ENCODE measurements around the gene SRY. TPM values are rescaled to one million over a fixed set of nuclear protein-coding genes. Genes with fewer than 3 reads are reported as not detected.
"Not testable (repeated sequence)": the region's sequence is repeated elsewhere in the genome, so short reads cannot be mapped to it uniquely, and the experiment has no call there.

Gene SRY
- total RNA-seq, 2 donors from 2014 or later, result 14.4 TPM; not detected in 1

DNA sequence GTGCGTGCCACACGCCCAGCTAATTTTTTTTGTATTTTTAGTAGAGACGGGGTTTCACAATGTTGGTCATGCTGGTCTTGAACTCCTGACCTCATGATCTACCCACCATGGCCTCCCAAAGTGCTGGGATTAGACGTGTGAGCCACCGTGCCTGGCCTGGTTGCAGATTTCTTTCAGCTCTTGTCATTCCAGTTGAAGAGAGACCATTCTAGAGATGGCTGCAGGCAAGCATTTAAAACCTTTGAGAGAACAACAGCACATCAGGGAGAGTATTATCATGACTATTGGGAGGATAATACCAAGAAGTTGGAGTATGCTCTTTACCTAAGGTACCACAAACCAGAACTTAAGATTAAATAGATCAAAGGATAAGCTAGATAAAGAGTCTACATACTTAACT, 41.0 kb upstream of the SRY start:
- H3K9me3 ChIP-seq (ENCODE audit: control insufficient read depth, low read length), result no peaks in the 10 kb centered on the region
- no peaks in the 10 kb centered on the region for H3K4me1 ChIP-seq (ENCODE audit: control insufficient read depth, insufficient read depth, low read length)
- no peaks in the 10 kb centered on the region for H3K9me3 Mint-ChIP-seq
- TF ChIP-seq, protein P1, sequence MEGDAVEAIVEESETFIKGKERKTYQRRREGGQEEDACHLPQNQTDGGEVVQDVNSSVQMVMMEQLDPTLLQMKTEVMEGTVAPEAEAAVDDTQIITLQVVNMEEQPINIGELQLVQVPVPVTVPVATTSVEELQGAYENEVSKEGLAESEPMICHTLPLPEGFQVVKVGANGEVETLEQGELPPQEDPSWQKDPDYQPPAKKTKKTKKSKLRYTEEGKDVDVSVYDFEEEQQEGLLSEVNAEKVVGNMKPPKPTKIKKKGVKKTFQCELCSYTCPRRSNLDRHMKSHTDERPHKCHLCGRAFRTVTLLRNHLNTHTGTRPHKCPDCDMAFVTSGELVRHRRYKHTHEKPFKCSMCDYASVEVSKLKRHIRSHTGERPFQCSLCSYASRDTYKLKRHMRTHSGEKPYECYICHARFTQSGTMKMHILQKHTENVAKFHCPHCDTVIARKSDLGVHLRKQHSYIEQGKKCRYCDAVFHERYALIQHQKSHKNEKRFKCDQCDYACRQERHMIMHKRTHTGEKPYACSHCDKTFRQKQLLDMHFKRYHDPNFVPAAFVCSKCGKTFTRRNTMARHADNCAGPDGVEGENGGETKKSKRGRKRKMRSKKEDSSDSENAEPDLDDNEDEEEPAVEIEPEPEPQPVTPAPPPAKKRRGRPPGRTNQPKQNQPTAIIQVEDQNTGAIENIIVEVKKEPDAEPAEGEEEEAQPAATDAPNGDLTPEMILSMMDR (conservative IDR thresholded peaks at IDR 0.05), result no peak
- no peak for DNase-seq
- no peak overlapping the region for H3K27ac ChIP-seq (ENCODE audit: low read depth, low read length)
- WGBS, 2 experiments (ENCODE audit: insufficient coverage in 1 of 2, insufficient read length in 1 of 2), result 83% methylated on average over 5 of the region's 5 CpGs; no CpG with 5 or more reads in 1 of the 2 experiments
- H3K27me3 ChIP-seq (ENCODE audit: control insufficient read depth, insufficient read depth, low read length, poor library complexity, severe bottlenecking), result no peaks in the 10 kb centered on the region
- no peaks in the 10 kb centered on the region for H3K27me3 Mint-ChIP-seq (ENCODE audit: insufficient read depth)
- no peak overlapping the region for H3K4me3 Mint-ChIP-seq
- H3K9ac ChIP-seq (ENCODE audit: extremely low read depth, low read length, poor library complexity, severe bottlenecking), result no peak overlapping the region
- H3K36me3 Mint-ChIP-seq (ENCODE audit: low read depth), result no peaks in the 10 kb centered on the region
- no peak overlapping the region for H3K4me3 ChIP-seq (ENCODE audit: low read length)
- no peaks in the 10 kb centered on the region for H3K36me3 ChIP-seq (ENCODE audit: control insufficient read depth, insufficient read depth, low read length)
- H3K27ac Mint-ChIP-seq, result no peak overlapping the region
- no peaks in the 10 kb centered on the region for H3K4me1 Mint-ChIP-seq

DNA sequence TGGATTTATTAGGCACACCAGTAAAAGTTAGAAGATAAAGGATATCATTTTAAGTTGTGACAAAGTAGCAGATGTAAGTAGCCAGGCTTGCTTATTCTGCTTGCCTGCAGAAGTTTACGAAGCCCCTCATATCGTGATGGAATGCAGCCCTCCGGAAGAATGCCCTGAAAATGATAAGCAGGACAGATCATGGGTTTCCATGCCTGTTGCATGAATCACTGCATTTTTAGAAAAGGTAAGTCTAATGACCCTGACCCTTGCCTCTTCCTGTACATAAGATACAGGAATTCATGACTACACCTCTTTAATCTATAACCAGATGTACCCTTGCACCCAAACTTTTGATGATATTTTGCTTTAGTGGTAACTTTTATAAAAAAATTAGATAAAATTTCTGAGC, 37.0 kb upstream of the SRY start:
- Mint-ChIP-seq H3K4me1 (no peaks in the 10 kb centered on the region), H3K27ac (no peak overlapping the region), H3K4me3 (no peak overlapping the region), H3K36me3 (ENCODE audit: low read depth) (no peaks in the 10 kb centered on the region), H3K27me3 (ENCODE audit: insufficient read depth) (no peaks in the 10 kb centered on the region), H3K9me3 (no peaks in the 10 kb centered on the region)
- Histone ChIP-seq H3K36me3 (ENCODE audit: control insufficient read depth, insufficient read depth, low read length) (no peaks in the 10 kb centered on the region), H3K27ac (ENCODE audit: low read depth, low read length) (no peak overlapping the region), H3K9me3 (ENCODE audit: control insufficient read depth, low read length) (no peaks in the 10 kb centered on the region), H3K9ac (ENCODE audit: extremely low read depth, low read length, poor library complexity, severe bottlenecking) (no peak overlapping the region), H3K4me3 (ENCODE audit: low read length) (no peak overlapping the region), H3K27me3 (ENCODE audit: control insufficient read depth, insufficient read depth, low read length, poor library complexity, severe bottlenecking) (no peaks in the 10 kb centered on the region), H3K4me1 (ENCODE audit: control insufficient read depth, insufficient read depth, low read length) (no peaks in the 10 kb centered on the region)
- TF ChIP-seq, protein P1 (conservative IDR thresholded peaks at IDR 0.05), result no peak
- WGBS, 2 experiments (ENCODE audit: insufficient coverage in 1 of 2, insufficient read length in 1 of 2), result 83 to 100% methylated on average over 1 to 3 of the region's 3 CpGs
- DNase-seq, result no peak

DNA sequence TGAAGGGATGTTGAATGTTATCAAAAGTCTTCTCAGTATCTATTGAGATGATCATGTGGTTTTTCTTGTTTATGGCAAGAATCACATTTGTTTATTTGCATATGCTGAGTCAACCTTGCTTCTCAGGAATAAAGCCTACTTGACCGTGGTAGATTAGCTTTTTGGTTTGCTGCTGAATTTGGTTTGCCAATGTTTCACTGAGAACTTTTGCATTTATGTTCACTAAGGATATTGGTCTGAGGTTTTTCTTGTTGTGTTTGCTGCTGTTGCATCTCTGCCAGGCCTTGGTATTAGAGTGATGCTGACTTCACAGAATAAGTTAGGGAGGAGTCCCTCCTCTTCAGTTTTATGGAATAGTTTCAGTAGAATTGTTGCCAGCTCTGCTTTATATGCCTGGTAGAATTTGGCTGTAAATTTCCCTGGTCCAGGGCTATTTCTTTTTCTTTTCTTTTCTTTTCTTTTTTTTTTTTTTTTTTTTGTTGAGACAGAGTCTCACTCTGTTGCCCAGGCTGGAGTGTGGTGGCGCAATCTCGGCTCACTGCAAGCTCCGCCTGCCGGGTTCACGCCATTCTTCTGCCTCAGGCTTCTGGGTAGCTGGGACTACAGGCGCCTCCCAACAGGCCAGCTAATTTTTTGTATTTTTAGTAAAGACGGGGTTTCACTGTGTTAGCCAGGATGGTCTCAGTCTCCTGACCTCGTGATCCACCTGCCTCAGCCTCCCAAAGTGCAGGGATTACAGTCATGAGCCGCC, 29.8 kb upstream of the SRY start:
- 99 to 100% methylated on average over 5 to 10 of the region's 10 CpGs for WGBS, 2 experiments (ENCODE audit: insufficient coverage in 1 of 2, insufficient read length in 1 of 2)
- not testable (repeated sequence) for H3K36me3 ChIP-seq (ENCODE audit: control insufficient read depth, insufficient read depth, low read length); H3K27ac Mint-ChIP-seq; DNase-seq; H3K4me3 ChIP-seq (ENCODE audit: low read length); H3K4me3 Mint-ChIP-seq; H3K9me3 ChIP-seq (ENCODE audit: control insufficient read depth, low read length); H3K27ac ChIP-seq (ENCODE audit: low read depth, low read length); H3K9me3 Mint-ChIP-seq; H3K27me3 Mint-ChIP-seq (ENCODE audit: insufficient read depth); H3K4me1 Mint-ChIP-seq; H3K27me3 ChIP-seq (ENCODE audit: control insufficient read depth, insufficient read depth, low read length, poor library complexity, severe bottlenecking); H3K4me1 ChIP-seq (ENCODE audit: control insufficient read depth, insufficient read depth, low read length); H3K9ac ChIP-seq (ENCODE audit: extremely low read depth, low read length, poor library complexity, severe bottlenecking); H3K36me3 Mint-ChIP-seq (ENCODE audit: low read depth)
